ENCODE measurements around the gene AP4M1. TPM values are rescaled to one million over a fixed set of nuclear protein-coding genes. Genes with fewer than 3 reads are reported as not detected.

AP4M1 gene
- total and polyA plus RNA-seq, 2 experiments from 2014 or later = 16.2 to 18.7 TPM

DNA sequence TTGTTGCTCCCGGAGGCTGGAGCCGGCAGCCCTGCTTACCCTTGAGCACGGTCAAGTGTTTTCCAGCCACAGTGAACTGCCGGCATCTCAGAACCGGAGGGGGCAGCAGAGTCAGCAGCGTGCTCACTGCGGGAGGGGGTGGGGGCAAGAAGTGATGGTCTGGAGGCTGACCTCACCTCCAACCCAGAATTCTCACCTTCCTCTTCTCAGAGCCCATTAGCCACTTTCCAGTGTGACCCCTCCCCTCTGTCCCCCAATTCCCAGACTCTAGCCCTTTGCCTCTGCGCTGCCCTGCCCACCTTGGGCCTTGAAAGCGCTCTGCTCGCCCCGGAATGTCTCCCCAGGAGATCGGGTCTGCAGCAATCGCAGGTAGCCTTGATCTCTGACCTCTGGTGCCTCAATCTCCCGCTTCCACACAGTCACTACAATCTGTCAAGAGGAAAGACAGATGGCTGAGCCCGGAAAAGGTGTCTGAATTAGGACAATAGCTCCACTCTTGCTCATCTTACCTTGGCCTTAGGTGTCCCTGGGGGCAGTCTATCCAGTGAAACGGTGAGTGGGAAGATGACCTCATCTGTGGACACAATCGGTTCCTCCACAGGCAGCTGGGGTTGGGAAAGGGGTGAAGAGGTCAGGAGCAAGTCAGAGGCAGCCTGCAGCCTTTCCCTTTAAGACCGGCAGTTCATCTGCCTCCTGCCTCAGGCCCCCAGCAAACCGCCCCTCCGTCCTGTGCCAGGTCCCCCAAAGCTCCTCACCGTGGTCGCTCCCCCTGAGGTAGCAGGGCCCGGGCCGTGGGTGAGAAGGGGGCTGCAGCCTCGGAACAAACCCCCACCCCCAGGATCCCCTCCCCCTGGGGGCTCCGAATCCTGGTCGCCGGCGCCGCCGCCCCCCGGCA lies 56.1 kb downstream of the AP4M1 start:
- TF ChIP-seq EZH2 (IDR thresholded peaks at IDR 0.05; ENCODE audit: insufficient read depth, poor library complexity, severe bottlenecking) (no peak), EZH2phosphoT487 (IDR thresholded peaks at IDR 0.05; ENCODE audit: insufficient read depth, low read depth) (no peak)
- WGBS, 2 experiments (ENCODE audit: low coverage in 1 of 2, low lambda C conversion rate in 2 of 2, missing lambda C conversion rate in 2 of 2) = 28 to 47% methylated on average over 15 to 32 of the region's 32 CpGs
- no peak overlapping the region; the same call in 1 of the 2 replicates for H2AFZ ChIP-seq
- H3K27me3 ChIP-seq (replicated peaks; ENCODE audit: insufficient read depth) = no peaks in the 10 kb centered on the region
- no peaks in the 10 kb centered on the region; the same call in 1 of the 2 replicates for H3K36me3 ChIP-seq (ENCODE audit: low read depth)
- no peaks in the 10 kb centered on the region; the same call in 1 of the 2 replicates for H4K20me1 ChIP-seq (ENCODE audit: insufficient read depth)
- H3K79me2 ChIP-seq (ENCODE audit: insufficient read depth) = peaks cover 17% of the 10 kb centered on the region; the same call in 1 of the 2 replicates
- no peaks in the 10 kb centered on the region for H3K9me3 ChIP-seq (ENCODE audit: low read depth)
- H3K4me2 ChIP-seq (ENCODE audit: unreplicated experiment) = peak overlapping the region; percentile 79
- in situ Hi-C loops (cut with MboI) = no loop called here
- 0 out of 2 replicates have a peak, but pooled peaks cover 3% of the 10 kb centered on the region for H3F3A ChIP-seq (ENCODE audit: insufficient read depth)
- peak; percentile 74 for DNase-seq
- peak overlapping the region; percentile 97 for H3K4me3 ChIP-seq
- H3K4me1 ChIP-seq (ENCODE audit: insufficient read depth) = peaks cover 5% of the 10 kb centered on the region; the same call in 1 of the 2 replicates
- H3K9me2 ChIP-seq (ENCODE audit: insufficient read depth) = no peaks in the 10 kb centered on the region
- no peak overlapping the region for H3K27ac ChIP-seq
- peak overlapping the region; percentile 82 for H3K9ac ChIP-seq

MicroRNAs encoded within 50 kb of the gene (microRNA counts, 767-probe panel; counts per million panel counts)
- microRNA hsa-miR-106b-5p (3,100 counts per million, percentile 87 among the panel's probes with 10 or more counts), microRNA hsa-miR-25-3p (6,792 counts per million, percentile 94 among the panel's probes with 10 or more counts), microRNA hsa-miR-93-5p (6,824 counts per million, percentile 94 among the panel's probes with 10 or more counts)

Small RNAs within 50 kb of the gene (microRNA-seq; reads per million reads assigned to microRNA genes)
- 1,515 reads per million, percentile 81 among the genes with 10 or more reads in this experiment for gene MIR106B (ENCODE audit: borderline number of aligned reads)
- gene MIR25 (ENCODE audit: borderline number of aligned reads) = 215 reads per million, percentile 60 among the genes with 10 or more reads in this experiment
- not detected for gene MIR4658 (ENCODE audit: borderline number of aligned reads)
- 2,289 reads per million, percentile 84 among the genes with 10 or more reads in this experiment for gene MIR93 (ENCODE audit: borderline number of aligned reads)

Small RNAs within 50 kb of the gene (small RNA-seq; reads per million reads assigned to genes)
- gene MIR106B (ENCODE audit: low read depth, low replicate concordance) (2.7 reads per million, percentile 70 among the genes with 10 or more reads in this experiment), gene MIR25 (ENCODE audit: low read depth, low replicate concordance) (21.1 reads per million, percentile 89 among the genes with 10 or more reads in this experiment), gene MIR93 (ENCODE audit: low read depth, low replicate concordance) (11.4 reads per million, percentile 85 among the genes with 10 or more reads in this experiment)

Other genes starting within 250 kb of the AP4M1 start
- not detected in 2 replicates for gene OR2AE1, start 224.6 kb upstream of the AP4M1 start, total RNA-seq (2014; rRNA removed; shearing (Covaris generic))
- gene OR2AE1, start 224.6 kb upstream of the AP4M1 start, polyA plus RNA-seq (2016; fragmentation: Nextera tagmentation; extraction: Ambion mirVana) = not detected in 2 replicates
- 27.2 and 34.5 TPM in 2 replicates for gene TRIM4, start 182.1 kb upstream of the AP4M1 start, total RNA-seq (2014; rRNA removed; shearing (Covaris generic))
- gene TRIM4, start 182.1 kb upstream of the AP4M1 start, polyA plus RNA-seq (2016; fragmentation: Nextera tagmentation; extraction: Ambion mirVana) = 20.2 and 22.6 TPM in 2 replicates
- gene GJC3, start 172.0 kb upstream of the AP4M1 start, total RNA-seq (2014; rRNA removed; shearing (Covaris generic)) = not detected in 2 replicates
- not detected in 2 replicates for gene GJC3, start 172.0 kb upstream of the AP4M1 start, polyA plus RNA-seq (2016; fragmentation: Nextera tagmentation; extraction: Ambion mirVana)
- gene AZGP1, start 125.6 kb upstream of the AP4M1 start, total RNA-seq (2014; rRNA removed; shearing (Covaris generic)) = not detected in 2 replicates
- gene AZGP1, start 125.6 kb upstream of the AP4M1 start, polyA plus RNA-seq (2016; fragmentation: Nextera tagmentation; extraction: Ambion mirVana) = not detected in 2 replicates
- gene ZKSCAN1, start 86.0 kb upstream of the AP4M1 start, total RNA-seq (2014; rRNA removed; shearing (Covaris generic)) = 17.8 and 21.9 TPM in 2 replicates
- gene ZKSCAN1, start 86.0 kb upstream of the AP4M1 start, polyA plus RNA-seq (2016; fragmentation: Nextera tagmentation; extraction: Ambion mirVana) = 33.7 and 37.0 TPM in 2 replicates
- 3.4 and 6.3 TPM in 2 replicates for gene ZSCAN21, start 51.9 kb upstream of the AP4M1 start, total RNA-seq (2014; rRNA removed; shearing (Covaris generic))
- 7.9 and 8.2 TPM in 2 replicates for gene ZSCAN21, start 51.9 kb upstream of the AP4M1 start, polyA plus RNA-seq (2016; fragmentation: Nextera tagmentation; extraction: Ambion mirVana)
- 13.8 and 24.9 TPM in 2 replicates for gene ZNF3, start 19.9 kb upstream of the AP4M1 start, total RNA-seq (2014; rRNA removed; shearing (Covaris generic))
- gene ZNF3, start 19.9 kb upstream of the AP4M1 start, polyA plus RNA-seq (2016; fragmentation: Nextera tagmentation; extraction: Ambion mirVana) = 13.3 and 15.0 TPM in 2 replicates
- gene COPS6, start 12.7 kb upstream of the AP4M1 start, total RNA-seq (2014; rRNA removed; shearing (Covaris generic)) = 59.1 and 79.1 TPM in 2 replicates
- 214 and 223 TPM in 2 replicates for gene COPS6, start 12.7 kb upstream of the AP4M1 start, polyA plus RNA-seq (2016; fragmentation: Nextera tagmentation; extraction: Ambion mirVana)
- 61.3 and 93.1 TPM in 2 replicates for gene MCM7, start 246 bp upstream of the AP4M1 start, total RNA-seq (2014; rRNA removed; shearing (Covaris generic))
- gene MCM7, start 246 bp upstream of the AP4M1 start, polyA plus RNA-seq (2016; fragmentation: Nextera tagmentation; extraction: Ambion mirVana) = 49.6 and 53.7 TPM in 2 replicates
- 40.5 and 69.8 TPM in 2 replicates for gene TAF6, start 17.7 kb downstream of the AP4M1 start, total RNA-seq (2014; rRNA removed; shearing (Covaris generic))
- gene TAF6, start 17.7 kb downstream of the AP4M1 start, polyA plus RNA-seq (2016; fragmentation: Nextera tagmentation; extraction: Ambion mirVana) = 53.0 and 55.2 TPM in 2 replicates
- 26.2 and 37.8 TPM in 2 replicates for gene CNPY4, start 18.0 kb downstream of the AP4M1 start, total RNA-seq (2014; rRNA removed; shearing (Covaris generic))
- gene CNPY4, start 18.0 kb downstream of the AP4M1 start, polyA plus RNA-seq (2016; fragmentation: Nextera tagmentation; extraction: Ambion mirVana) = 26.9 and 29.9 TPM in 2 replicates
- gene MBLAC1, start 25.3 kb downstream of the AP4M1 start, total RNA-seq (2014; rRNA removed; shearing (Covaris generic)) = 0.43 and 1.9 TPM in 2 replicates
- gene MBLAC1, start 25.3 kb downstream of the AP4M1 start, polyA plus RNA-seq (2016; fragmentation: Nextera tagmentation; extraction: Ambion mirVana) = 1.3 TPM in 2 replicates
- gene LAMTOR4, start 47.3 kb downstream of the AP4M1 start, total RNA-seq (2014; rRNA removed; shearing (Covaris generic)) = 49.4 and 54.0 TPM in 2 replicates
- 92.2 and 96.7 TPM in 2 replicates for gene LAMTOR4, start 47.3 kb downstream of the AP4M1 start, polyA plus RNA-seq (2016; fragmentation: Nextera tagmentation; extraction: Ambion mirVana)
- gene TRAPPC14, start 57.1 kb downstream of the AP4M1 start, total RNA-seq (2014; rRNA removed; shearing (Covaris generic)) = 7.0 and 11.8 TPM in 2 replicates
- 5.1 and 5.8 TPM in 2 replicates for gene TRAPPC14, start 57.1 kb downstream of the AP4M1 start, polyA plus RNA-seq (2016; fragmentation: Nextera tagmentation; extraction: Ambion mirVana)
- gene GAL3ST4, start 67.0 kb downstream of the AP4M1 start, total RNA-seq (2014; rRNA removed; shearing (Covaris generic)) = 0.51 and 1.6 TPM in 2 replicates
- gene GAL3ST4, start 67.0 kb downstream of the AP4M1 start, polyA plus RNA-seq (2016; fragmentation: Nextera tagmentation; extraction: Ambion mirVana) = 1.5 TPM in 2 replicates
- gene GPC2, start 75.7 kb downstream of the AP4M1 start, total RNA-seq (2014; rRNA removed; shearing (Covaris generic)) = 0.22 and 1.0 TPM in 2 replicates
- 0.16 TPM in 1 of 2 replicates, not detected in the other for gene GPC2, start 75.7 kb downstream of the AP4M1 start, polyA plus RNA-seq (2016; fragmentation: Nextera tagmentation; extraction: Ambion mirVana)
- 0.97 TPM in 1 of 2 replicates, not detected in the other for gene STAG3, start 76.3 kb downstream of the AP4M1 start, total RNA-seq (2014; rRNA removed; shearing (Covaris generic))
- 0.65 and 1.1 TPM in 2 replicates for gene STAG3, start 76.3 kb downstream of the AP4M1 start, polyA plus RNA-seq (2016; fragmentation: Nextera tagmentation; extraction: Ambion mirVana)
- not detected in 2 replicates for gene PVRIG, start 118.3 kb downstream of the AP4M1 start, total RNA-seq (2014; rRNA removed; shearing (Covaris generic))
- 0.34 TPM in 1 of 2 replicates, not detected in the other for gene PVRIG, start 118.3 kb downstream of the AP4M1 start, polyA plus RNA-seq (2016; fragmentation: Nextera tagmentation; extraction: Ambion mirVana)
- gene SPDYE3, start 206.1 kb downstream of the AP4M1 start, total RNA-seq (2014; rRNA removed; shearing (Covaris generic)) = not detected in 2 replicates
- 3.5 and 3.8 TPM in 2 replicates for gene SPDYE3, start 206.1 kb downstream of the AP4M1 start, polyA plus RNA-seq (2016; fragmentation: Nextera tagmentation; extraction: Ambion mirVana)